Stimulated activated CD8-positive, alpha-beta memory T cell treated with anti-CD3 and anti-CD28 coated beads, Interleukin-12 subunit alpha, Interleukin-12 subunit beta, amount 100 ng/mL, for 24 hours (primary cell): ENCODE data around the gene TTLL5.
A peak's percentile ranks its signal among the peaks of the same experiment; 100 is the strongest.

ENCODE experiments used
- DNase-seq: peaks from one replicate; pipeline ENCODE4 v3.0.0-alpha.2; 2020; ENCODE audit errors: extremely low read depth

The TTLL5 gene

GRCh38 chr14:75985618-75986438 is 324.8 kb downstream of the TTLL5 start, which contains the start of gene IFT43:
TSS of gene IFT43 (plus strand) at chr14:75985763. CDS start at chr14:75985787, 24 bp downstream.
- DNase-seq: peak; percentile 92

- no peak for DNase-seq
Observed at GRCh38 chr14:75986439-75986765, 325.4 kb downstream of the TTLL5 start.

GRCh38 chr14:75987201-75987970 is 326.3 kb downstream of the TTLL5 start:
- no peak for DNase-seq

GRCh38 chr14:75989134-75989533 is 328.1 kb downstream of the TTLL5 start:
- no peak for DNase-seq

- no peak for DNase-seq
Observed at GRCh38 chr14:75990297-75990696, 329.3 kb downstream of the TTLL5 start.

GRCh38 chr14:75991753-75992152 is 330.7 kb downstream of the TTLL5 start:
- no peak for DNase-seq

GRCh38 chr14:75993567-75994041 is 332.6 kb downstream of the TTLL5 start:
- DNase-seq: no peak

GRCh38 chr14:75995372-75996041 is 334.5 kb downstream of the TTLL5 start:
- no peak for DNase-seq

GRCh38 chr14:75996488-75996887 is 335.4 kb downstream of the TTLL5 start:
- no peak for DNase-seq

GRCh38 chr14:75999511-76000190 is 338.6 kb downstream of the TTLL5 start:
- DNase-seq: no peak

- no peak for DNase-seq
Observed at GRCh38 chr14:76002383-76002782, 341.3 kb downstream of the TTLL5 start.
